HG02938 (cell line): ENCODE measurements around the gene NOD1.
A peak's percentile ranks its signal among the peaks of the same experiment; 100 is the strongest.

Experiments used
- ATAC-seq: cut with Tn5 transposase; IDR thresholded peaks from one replicate; pipeline ENCODE4 v1.9.1; 2021; ENCODE audit warnings: mild to moderate bottlenecking, moderate library complexity; ENCODE audit not compliant: unreplicated experiment

The NOD1 gene

DNA sequence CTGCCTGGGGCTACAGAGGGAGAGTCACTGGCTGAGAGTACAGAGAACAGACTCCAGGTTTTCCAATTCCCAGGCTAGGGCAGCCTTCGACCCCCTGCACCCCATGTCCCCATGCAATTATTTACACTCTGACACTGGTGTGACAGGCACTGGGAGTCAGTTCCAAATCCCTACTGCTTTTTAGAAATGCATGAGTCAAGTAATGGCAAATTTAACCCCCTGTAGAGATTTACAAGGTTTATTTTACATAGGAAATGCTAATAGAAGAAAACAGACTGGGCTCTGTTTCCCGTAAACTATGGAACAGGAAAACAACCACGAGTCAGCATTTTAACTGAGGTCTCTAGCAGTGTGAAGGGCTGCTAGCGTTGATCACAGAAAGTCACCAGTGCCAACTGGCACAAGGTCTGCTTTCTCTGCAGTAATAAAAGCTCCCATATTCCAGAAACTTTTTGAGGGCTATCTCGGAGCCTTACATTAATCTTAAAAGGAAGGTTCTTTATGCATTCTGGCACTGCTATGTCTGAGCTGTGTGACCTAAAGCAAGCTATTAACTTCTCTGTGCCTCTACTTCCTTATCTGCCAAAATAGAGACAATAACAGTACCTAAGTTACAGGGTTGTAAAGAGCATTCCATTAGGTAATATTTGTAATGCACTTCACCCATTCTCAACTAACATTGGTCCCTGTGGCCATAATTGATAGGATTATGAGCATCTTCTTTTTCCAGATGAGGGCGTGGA is 28.2 kb downstream of the NOD1 start:
- ATAC-seq: no peak

DNA sequence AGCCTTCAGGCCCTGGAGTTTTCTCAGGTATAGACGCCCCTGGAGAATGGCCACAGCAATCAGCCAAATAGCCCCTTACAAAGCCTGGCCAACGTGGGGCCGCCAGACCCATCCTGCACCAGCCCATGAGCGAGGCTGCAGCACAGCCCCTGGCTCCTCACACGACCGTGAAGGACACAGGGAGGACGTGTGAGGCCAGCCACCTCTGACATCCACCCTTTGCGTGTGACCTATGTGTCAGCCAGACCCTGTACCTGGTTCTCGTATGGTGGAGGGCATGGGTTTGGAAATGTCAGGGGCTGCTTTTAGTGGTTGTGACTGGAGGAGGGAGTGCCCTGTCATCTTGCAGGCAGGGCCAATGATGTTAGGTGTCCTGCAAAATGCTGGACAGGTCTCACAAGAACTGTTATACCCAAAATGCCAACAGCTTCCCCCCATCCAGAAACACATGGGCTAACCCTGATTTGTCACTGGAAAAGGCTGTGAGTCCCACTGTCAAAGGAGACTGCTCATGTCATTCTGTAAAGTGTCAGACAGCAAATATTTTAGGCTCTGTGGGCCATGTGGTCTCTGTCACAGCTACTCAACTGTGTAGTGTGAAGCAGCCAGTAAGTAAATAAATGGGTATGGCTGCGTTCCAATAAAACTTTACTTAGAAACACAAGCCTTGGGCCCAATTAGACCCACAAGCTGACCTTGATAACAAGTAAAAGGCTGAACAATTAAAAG is 30.0 kb downstream of the NOD1 start:
- ATAC-seq: no peak

DNA sequence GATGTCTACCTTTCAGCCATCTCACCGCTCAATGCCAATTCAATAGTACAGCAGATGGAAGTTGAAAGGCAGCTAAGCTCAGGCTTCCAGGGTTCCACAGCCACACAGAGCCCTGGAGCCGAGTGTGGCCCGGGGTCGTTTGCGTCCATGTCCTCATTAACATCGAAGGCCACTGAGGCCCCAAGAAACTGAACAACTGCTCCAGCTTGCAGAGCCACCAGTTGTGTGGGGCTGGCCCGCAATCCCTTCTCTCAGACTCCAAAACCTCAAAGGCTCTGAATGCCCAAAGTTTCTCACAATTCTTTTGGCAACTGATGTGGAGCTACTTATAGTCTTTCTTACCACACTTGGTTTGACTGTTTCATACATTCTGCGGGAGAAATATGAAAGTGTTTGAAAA is 31.1 kb downstream of the NOD1 start:
- no peak for ATAC-seq

DNA sequence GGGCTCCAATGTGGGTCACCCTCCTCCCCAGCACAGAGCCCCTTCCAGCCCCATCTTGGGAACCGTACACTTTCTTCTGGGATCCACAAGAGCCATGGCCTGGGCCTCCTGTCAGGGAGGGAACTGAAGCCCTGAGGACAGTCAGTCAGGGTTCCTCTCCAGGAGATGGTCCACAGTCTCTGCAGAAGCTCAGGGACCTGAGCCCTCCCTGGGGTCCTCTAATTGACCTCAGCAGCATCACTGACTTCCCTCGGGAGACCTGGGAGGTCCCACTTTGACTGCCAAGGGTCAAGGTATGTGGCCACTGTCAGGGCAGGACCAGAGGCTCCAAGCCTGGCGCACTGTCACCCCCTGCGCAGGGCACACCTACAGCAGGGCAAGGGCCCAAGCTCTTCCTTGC is 32.3 kb downstream of the NOD1 start:
- no peak for ATAC-seq

DNA sequence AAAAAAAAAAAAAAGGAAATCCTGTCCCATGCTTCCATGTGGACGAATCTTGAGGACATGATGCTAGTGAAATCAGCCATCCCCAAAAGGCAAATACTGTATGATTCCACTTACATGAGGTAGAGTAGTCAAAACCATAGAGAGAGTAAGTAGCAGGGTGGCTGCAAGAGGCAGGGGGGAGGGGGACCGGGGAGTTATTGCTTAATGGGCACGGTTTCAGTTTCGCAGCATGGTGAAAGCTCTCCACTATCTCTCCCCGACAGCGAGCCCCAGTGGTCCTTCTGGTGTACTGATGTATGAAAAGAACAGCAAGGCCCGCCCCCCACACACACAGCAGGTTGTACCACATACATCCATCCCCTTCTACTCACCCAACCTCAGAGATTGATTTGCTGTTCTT is 32.8 kb downstream of the NOD1 start:
- ATAC-seq: peak; percentile 99

DNA sequence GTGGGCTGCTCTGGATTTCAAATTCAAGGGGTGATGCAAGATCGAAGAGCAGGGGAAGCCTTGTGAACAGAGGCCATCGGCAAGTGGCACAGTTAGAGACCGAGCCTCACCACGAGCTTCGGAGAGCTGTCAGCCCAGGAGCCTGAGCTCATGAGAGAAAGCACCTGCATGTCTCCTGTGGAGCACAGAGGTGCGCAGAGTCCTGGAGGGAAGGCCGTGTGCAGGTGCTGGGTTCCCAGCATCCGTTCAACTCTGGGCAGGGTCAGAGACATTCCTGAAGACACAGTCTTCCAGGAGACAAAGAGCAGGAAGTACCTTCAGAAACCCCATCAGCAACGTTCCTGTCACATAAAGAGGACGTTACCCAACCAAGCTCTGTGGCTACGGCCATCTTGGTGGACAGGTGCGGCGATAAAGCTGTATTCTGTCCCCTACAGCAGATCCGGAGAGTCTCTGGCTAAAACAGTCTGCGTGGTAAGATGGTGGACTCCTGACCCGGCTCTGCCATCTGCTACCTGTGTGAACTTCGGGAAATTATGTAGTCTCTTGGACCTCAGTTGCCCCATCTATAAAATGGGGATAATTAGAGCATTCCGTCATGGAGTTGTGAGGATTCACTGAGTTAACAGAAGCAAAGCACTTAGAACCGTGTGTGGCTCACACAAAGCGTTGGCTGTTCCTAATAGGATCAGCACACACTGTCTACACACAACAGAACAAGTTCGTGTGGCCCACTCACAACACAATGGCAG is 40.6 kb downstream of the NOD1 start:
- ATAC-seq: no peak

DNA sequence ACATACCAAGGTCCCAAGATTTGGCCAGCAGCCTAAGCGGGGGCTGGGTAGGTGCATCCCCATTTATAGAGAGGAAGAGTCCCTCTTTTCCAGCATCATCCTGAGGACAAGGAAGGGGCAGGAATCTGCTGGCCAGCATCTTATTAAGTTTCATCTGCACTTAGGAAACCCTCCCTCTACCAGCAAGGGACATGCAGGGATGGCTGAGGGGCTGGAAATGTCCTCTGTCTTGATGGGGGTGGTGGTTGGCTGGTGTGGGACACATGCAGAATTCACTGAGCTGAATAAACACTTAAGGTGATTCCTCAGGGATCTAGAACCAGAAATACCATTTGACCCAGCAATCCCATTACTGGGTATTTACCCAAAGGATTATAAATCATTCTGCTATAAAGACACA is 42.1 kb downstream of the NOD1 start:
- ATAC-seq: no peak

DNA sequence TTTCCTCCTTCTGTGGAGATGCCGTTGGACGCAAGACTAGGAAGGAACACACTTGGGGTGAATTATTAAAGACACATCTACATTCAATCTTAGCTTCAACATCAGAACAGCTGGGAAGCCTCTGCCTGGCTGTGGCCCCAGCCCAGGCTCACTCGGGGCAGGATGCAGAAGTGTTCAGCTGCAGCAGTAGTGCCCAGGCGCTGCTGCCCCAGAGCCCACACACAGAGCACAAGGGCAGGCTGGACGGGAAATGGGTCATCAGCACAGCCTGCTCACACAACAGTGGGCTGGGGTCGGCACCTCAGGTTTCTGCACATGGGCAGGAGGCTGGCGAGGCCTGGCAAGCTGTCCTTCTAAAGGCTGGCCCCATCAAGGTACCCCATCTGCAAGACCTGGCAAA is 42.5 kb downstream of the NOD1 start:
- ATAC-seq: no peak

DNA sequence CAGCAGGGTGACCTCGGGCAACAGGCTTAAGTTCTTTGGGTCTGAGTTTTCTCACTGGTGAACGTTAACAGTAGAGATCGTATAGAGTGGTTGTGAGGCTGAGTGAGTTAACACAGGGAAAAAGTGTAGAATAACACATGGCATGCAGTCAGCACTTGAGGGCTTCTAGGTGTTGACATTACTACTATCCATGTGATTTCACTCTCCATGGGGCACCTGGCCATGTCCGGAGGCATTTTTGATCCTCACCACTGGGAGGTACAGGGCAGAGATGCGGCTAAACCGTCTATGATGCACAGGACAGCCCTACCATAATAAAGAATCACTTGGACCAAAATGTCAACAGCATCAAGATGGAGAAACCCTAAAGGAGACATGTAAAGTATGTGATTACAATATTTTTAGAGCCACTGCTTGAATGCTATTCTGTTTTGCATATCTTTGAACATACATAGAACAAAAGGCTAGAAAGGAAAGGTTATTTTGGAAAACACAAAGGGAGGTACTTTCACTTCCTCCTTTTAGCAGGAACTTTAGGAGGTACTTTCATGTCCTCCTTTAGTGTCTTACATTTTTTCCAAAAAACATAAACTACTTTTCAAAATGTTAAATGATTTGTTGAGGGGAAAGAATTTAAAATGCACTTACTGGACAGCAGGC is 44.3 kb downstream of the NOD1 start:
- no peak for ATAC-seq

DNA sequence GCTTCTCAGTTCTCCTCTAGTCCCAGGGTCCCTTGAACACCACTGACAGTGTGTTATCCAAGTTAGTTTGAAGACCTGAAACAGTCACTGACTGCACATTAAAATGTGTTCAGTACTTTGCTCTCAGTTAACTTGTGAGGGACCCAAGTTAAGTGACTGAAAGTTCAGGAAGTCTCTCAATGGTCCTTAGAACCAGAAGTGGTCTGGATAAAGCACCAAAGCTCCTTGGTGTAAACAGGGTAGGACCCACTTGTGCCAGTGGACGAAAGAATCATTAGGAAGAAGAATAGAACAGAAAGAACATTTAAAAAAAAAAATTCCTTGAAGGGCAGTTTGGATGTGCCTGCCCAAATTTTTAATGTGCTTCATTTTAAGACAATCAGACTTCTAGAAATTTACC is 45.1 kb downstream of the NOD1 start:
- ATAC-seq: no peak

DNA sequence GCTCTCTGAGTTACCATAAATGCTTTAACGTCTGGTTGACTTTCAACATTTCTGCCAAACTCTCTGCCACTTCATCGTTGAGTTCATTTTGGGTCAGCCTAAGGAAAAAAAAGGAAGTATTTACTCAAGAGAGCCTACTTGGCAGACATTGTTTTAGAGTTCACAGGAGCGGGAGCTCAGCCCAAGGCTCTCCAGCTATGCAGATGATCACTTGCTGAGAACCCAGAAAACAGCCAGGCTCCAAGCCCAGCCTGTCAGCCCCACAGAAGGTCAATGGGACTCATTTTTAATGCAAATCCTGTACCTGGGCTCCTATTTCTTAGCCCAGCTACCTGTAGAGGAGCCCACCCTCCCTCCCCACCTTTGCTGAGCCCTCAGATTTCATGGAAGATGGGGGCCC is 45.5 kb downstream of the NOD1 start:
- no peak for ATAC-seq

DNA sequence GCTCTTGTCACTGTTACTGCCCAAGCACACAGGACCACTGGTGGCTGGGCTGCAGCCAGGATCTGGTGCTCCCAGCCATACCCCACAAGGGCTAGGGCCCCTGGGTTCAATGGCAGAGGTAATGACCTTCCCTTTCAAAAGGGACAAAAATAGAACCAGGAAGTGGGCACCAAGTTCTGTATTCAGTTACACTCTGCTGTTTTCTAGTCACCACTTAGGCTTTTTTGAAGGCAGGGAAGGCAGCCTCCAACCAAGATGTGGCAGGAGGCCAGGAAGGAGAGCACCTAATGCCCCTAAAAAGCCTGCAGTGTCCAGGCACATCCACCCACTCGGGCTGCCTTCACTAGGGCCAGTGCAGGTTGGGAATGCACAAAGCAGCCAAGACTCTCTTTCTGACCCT is 47.8 kb downstream of the NOD1 start:
- ATAC-seq: no peak

DNA sequence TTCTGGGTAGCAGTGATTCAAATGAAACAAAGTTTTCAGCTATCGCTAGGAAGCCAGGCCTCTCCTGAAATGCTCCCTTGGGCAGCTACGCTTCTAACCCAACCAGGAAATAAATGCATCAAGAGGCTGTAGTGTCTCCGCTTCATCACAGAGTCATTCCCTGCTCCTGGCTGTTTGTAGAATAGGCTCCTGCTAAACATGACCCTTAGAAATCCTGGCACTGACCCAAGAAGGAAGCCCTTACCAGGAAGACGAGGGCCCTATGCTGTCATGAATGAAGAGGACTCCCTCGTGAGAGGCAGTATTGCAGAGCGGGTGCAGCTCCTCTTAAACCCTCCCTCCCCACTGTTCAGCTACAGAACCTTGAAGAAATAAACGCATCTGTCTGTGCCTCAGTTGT is 48.3 kb downstream of the NOD1 start:
- ATAC-seq: no peak

DNA sequence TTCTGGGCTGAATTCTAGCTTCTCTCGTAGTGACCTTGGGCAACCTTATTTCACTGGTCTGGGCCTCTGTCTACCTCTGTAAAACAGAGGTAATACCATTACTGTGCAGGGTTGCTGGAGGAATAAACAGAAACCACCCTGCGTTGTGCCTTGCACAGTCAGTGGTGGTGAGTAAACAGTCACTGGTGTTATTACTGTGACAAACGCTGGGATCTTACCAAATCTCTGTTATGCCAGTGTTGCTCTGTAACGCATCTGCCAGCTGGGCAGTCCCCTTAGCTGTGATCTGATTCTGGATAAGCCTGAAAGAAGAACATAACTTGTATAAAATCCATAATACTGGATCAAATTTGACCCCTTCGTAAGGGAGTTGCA is 49.4 kb downstream of the NOD1 start:
- ATAC-seq: no peak

DNA sequence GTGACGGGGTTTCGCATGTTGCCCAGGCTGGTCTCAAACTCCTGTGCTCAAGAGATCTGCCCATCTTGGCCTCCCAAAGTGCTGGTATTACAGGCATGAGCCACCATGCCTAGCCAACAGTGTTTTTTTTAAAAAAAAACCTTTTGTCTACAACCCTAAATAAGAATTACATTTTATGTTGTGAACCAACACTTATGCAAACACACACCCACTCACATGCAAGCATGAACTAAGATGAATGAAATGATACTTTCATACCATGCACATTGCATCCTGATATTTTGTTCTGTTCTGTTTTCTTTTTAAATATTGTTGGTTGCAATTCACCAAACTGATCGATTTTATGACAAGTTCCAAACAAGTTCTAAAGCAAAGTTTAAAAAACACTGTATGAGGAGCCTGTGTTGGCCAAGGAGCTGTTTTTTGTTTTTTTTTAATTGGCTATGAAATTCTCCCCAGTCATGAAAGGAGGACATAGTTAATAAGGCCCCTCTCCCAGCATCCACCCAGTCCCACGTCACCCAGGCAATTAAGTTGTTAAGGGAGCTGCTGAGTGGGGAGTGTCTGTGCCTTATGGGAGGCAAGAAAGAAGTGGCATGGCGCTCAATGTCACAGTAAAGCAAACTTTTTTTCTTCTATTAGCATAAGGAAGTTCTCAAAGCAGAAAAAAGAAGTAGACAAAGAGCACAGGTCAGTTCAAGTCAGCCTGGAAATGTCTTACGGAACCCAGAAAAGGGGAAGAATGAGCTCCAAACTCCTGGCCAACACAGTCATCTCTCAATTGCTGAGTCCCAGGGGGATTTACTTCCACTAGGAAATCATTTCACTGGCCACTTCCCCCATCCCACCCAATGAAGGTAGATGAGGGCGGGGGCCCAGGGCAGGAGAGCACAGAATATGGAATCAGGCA is 50.1 kb downstream of the NOD1 start:
- no peak for ATAC-seq

DNA sequence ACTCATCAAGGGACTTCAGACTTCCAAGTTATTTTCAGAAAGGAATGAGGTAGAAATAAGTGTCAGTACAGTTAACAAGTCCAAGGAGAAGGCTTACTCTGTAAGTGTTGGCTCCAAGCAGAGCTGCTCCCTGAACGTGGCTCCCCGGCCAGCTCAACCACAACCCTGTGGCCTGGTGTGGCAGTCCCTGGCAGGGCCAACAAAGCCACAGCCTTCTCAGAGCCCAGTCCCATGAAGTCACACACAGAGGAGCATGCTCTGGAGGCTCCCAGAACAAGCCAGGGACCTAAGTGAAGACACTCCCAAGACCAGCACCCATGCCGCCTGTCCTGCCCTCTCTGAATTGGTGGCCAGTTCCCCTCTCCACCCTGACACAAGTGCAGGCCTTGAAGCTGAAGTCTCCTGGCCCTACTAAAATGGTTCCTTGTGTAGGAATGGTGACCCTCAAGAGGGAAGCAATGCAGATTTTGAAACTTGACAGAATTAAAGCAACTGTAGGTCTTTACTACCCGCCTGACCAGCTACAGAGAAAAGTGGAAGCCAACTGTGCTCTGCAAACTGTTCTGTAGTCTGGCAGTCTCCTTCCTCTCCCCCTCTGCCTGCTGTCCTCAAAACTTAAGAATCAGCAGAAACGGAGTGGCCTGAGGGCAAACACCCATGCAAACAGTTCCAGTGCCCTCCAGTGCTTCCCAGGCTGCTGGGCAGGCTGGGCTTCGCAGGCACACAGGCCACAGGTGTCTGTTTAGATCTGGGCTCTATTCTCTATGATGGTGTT is 51.1 kb downstream of the NOD1 start:
- ATAC-seq: no peak

DNA sequence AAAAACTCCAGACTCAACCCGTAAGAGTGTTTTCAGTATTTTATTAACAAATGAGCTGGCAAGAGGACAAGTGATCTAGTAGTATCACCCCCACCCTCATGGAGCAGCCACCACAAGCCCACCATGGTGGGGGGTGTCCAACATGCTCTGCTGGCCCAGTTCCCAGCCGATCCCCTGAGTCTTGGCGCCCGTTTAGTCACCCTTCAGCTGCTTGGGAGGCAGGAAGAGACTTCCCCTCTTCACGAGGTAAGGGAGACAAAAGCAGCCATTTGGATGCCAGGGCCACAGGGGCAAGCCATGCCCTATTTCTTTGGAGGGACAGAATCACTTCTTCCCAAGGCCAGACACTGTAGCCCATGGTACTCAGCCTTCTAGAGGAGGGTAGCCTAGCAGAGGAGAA is 54.1 kb downstream of the NOD1 start:
- ATAC-seq: no peak

DNA sequence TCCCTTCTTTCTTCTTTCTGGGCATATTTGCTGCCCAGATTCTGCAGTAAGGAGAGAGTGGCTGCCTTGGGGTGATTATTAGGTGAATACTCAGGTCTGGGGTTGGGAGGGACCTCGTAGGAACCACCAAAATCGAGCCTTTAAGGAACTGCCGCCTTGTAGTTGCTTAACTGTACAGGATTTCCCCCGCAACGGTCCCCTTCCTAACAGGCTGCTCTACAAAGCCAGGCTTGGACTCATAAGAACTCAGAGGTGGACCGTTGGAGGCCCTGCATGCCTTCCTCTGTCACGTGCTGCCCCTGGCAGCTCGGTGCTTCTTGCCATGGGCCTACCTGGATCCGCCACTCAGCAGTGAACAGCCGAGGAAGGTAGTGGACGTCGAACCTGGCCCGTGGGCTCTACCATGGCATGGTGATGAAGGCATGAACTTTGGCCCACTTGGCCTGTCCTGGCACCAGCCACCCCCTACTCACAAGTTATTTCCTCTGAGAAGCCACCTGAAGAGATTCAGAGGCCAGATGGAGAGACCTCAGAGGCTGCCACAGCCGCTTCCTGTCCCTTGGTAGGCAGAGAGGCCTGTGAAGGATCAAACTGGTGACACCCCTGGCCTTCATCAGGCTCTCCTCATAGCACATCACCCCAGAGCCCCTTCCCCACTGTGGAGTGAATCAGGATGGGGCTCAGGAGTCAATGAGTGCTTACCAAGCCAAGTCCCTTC is 54.6 kb downstream of the NOD1 start:
- ATAC-seq: no peak

DNA sequence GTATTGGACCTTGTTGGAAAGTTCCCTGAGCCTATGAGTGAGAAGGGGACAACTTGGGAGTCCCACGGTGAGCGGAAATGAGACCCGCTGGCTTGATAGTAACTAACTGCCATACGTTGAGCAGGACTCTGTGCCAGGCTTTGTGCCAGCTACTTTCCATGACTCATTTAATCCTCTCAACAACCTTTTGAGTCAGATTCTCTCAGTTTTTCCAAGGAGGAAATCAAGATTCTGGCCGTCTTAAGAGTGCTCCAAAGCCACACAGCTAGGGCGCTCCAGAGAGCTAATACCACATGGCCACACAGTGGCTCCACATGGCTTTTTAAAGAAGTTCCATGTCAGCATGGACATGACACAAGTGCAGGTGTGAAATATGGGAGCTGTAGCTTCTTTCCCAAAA is 55.7 kb downstream of the NOD1 start:
- ATAC-seq: no peak
